GM21528 (cell line): ENCODE data around the gene IPPK.
A peak's percentile ranks its signal among the peaks of the same experiment; 100 is the strongest.

Experiments used
- ATAC-seq: cut with Tn5 transposase; IDR thresholded peaks from one replicate; pipeline ENCODE4 v1.9.1; 2021; ENCODE audit warnings: mild to moderate bottlenecking, moderate library complexity; ENCODE audit not compliant: unreplicated experiment, low FRiP score

Gene IPPK

DNA sequence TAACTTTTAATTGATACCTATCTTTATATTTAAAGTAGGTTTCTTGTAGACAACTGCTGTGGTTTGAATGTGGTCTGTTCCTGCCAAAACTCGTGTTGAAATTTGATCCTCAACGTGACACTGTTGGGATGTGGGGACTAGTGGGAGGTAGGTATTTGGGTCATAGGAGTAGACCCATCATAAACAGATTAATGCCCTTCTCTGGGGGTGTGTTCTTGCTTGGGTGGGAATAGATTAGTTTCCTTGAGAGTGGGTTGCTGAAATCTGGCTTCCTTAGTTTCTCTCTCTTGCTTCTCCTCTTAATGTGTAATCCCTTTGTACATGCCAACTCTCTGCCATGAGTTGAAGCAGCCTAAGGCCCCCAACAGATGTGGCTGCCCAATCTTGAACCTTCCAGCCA, 34.6 kb upstream of the IPPK start:
- ATAC-seq: no peak

DNA sequence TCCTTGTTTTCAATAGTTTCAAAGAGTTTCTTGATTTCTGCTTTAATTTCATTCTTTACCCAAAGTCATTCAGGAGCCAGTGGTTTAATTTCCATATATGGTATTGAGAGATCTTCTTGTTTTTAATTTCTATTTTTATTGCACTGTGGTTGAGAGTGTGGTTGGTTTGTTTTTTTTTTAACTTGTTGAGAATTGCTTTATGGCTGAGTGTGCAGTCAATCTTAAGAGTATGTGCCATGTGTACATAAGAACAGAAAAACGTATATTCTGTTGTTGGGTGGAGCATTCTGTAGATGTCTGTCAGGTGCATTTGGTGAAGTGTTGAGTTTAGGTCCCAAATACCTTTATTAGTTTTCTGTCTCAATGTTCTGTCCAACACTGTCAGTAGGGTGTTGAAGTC, 26.7 kb upstream of the IPPK start:
- no peak for ATAC-seq

GRCh38 chr9:92686954-92687353, 17.0 kb upstream of the IPPK start:
- ATAC-seq: no peak

- ATAC-seq: no peak
Measured at GRCh38 chr9:92685022-92685421, 15.1 kb upstream of the IPPK start.

- no peak for ATAC-seq
Measured at GRCh38 chr9:92682269-92682668, 12.3 kb upstream of the IPPK start.

GRCh38 chr9:92680166-92681119, 10.5 kb upstream of the IPPK start:
- no peak for ATAC-seq

DNA sequence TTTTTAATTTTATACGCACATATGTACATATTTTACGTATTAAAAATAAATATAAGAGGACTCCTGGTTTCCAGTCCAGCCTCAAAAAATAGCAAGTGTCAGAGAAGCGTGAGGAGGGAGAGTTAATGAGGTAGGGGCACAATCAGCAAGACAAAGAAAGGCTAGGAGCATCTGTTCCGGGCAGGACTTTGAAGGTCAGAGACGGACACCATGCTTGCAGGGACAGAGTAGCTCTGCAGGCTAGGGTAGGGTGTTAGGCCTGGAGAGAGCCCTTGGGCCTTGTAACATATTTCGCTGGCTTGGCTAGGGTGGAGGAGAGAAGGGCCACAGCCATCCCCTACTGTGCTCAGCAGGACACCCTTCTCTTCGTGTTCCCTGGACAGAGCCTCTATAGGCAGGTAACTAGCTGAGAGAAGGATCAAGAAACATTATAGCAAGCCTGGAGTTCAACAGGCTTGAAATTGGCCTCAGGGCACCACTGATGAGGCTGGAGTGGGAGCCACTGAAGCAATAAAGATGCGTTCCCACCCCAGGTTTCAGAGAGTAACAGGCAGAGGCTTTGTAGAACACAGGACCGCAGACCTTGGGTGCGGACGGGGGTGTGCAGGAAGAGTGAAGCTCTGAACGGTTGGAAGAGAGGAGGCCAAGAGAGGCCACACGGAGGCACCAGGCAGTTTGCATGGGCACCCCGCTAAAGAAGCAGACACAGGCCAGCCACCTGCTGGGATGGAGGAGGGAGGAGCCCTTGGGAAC, 9.7 kb upstream of the IPPK start:
- no peak for ATAC-seq

- ATAC-seq: no peak
Measured at GRCh38 chr9:92671323-92671722, 1.4 kb upstream of the IPPK start.

GRCh38 chr9:92669527-92669889, 423 bp downstream of the IPPK start:
- ATAC-seq: peak; percentile 19

GRCh38 chr9:92668746-92669526, 995 bp downstream of the IPPK start:
- no peak for ATAC-seq

DNA sequence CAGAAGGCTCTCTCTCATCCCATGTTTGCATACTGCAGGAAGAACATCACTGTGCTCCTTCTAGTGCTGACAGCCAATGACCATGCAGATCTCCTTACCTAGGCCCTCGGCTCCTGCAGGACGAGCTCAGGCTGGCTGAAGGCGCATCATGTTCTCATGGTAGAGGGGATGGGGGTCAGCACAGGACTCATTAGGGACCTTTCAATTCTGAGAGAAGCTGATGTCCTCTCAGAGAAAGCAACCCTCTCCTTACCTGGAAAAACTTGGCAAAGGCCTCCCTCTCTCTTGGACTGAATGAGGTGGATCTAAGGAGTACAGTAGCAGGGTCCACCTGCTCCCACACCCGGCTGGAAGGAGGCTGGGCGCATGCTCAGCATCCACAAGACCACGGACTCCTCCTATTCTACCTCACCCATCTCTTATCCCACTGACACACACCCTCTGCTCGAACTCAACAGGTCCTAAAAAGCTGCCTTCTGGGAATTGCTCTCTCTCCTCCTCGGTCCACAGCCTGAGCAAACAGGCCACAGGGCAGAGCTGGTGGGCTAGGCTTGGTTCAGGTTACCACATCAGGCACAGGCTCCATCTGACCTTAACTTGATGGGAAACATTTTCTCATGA, 2.9 kb downstream of the IPPK start:
- ATAC-seq: no peak

GRCh38 chr9:92666236-92666635, 3.7 kb downstream of the IPPK start:
- ATAC-seq: no peak

- no peak for ATAC-seq
Measured at GRCh38 chr9:92665836-92666235, 4.1 kb downstream of the IPPK start.

- no peak for ATAC-seq
Measured at GRCh38 chr9:92664394-92665152, 5.4 kb downstream of the IPPK start.

- no peak for ATAC-seq
Measured at GRCh38 chr9:92663951-92664350, 6.0 kb downstream of the IPPK start.

DNA sequence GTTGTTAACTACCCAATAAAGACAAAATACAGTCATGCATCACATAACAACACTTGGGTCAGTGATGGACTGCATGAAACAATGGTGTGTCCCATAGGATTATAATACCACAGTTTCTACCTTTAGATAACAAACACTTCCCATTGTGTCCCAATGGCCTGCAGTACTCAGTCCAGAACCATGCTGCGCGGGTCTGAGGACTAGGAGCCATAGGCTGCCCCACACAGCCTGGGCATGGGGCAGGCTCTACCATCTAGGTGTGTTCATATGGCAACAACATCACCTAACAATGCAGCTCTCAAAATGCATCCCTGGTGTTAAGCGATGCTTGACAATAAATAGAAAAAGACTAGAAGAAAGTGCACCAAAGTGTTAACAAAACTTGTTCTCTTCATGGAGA, 6.8 kb downstream of the IPPK start:
- ATAC-seq: no peak

DNA sequence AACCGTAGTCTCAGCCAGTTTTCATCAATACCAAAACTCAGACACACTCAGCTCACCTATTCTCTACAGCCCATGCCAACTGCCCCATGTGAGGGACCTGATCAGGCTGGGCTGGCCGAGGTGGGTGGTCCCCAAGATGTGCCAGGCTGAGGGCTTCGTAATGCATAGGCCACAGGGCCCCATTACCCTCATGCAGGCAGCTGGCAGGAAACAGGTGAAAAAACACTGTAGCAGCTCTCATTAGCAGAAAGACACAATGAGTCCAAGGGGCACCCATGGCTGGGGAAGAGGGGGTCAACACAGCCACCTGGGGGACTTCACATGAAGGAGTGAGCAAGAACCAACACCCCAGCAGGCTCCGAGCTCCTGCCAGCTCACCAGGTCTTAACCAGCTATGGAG, 8.2 kb downstream of the IPPK start:
- no peak for ATAC-seq

GRCh38 chr9:92661127-92661526, 8.8 kb downstream of the IPPK start:
- ATAC-seq: no peak

DNA sequence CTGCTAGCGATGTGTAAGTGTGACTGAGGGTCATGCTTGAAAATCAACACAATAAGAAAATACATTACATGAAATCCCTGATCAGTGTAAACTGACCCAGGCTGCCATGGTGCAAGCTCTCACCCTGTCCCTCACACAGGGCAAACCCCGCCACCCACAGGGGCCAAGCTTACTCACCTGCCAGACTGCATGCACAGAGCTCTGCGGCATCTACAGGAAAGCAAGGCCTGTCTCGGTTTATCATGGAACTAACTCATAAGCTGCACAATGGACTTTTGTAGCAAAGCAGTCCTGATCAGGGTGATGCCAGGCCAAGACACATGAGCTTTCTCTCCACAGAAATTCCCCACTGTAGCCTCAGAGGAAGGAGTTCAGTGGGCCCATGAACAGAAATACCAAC, 9.7 kb downstream of the IPPK start:
- ATAC-seq: no peak

DNA sequence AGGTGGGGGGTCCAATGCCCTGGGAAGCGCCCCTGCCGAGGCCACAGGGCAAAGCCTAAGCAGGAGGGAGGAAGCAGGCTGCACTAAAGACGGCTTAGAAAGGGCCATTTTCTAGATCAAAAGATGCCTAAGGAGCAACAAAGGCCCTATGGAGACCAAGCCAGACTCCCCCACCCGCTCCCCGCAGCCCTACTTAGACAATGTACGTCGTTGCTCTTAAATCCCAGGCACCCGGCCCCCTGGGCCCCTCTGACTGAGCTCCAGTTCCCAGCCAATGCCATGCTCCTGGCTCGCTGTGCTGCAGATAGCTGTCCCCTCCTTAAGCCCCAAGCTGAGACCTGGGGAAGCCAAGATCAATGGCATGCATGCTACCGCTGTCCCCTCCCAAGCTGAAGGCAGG, 10.3 kb downstream of the IPPK start:
- ATAC-seq: no peak
